ENCODE results near the gene CBFB.

Gene CBFB

DNA sequence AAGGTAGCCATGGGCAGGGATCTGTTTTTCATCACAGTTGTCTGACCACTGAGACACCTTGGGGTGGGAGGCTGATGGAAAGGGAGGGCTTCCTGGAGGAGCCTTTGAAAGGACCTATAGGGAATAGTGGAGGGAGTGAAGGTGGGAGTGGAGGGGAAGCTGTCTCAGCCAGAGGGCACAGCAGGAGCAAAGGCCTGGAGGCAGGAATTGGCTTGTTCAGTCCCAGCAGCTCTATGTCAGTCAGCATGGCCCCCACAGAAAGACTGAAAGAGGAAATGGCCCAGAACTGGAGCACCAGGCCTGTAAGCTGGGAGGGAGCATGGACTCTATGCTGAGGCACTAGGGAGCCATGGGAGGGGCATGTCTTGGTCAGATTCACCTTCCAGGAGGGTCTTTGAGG lies 12.8 kb upstream of the CBFB start:
- no peaks in the 10 kb centered on the region for H4K20me1 ChIP-seq
- 0 out of 2 replicates have a peak overlapping the region, but pooled peaks have one; percentile 30 for H3K27ac ChIP-seq
- no peak for TF ChIP-seq Cebpa-rat (IDR thresholded peaks at IDR 0.05)
- H3K27me3 ChIP-seq, result no peaks in the 10 kb centered on the region
- H3K9me3 ChIP-seq, result no peaks in the 10 kb centered on the region
- no peak overlapping the region for H3K4me3 ChIP-seq
- peaks cover 49% of the 10 kb centered on the region for H3K4me1 ChIP-seq
- H3K9ac ChIP-seq, result no peak overlapping the region
- no peak overlapping the region for H3K4me2 ChIP-seq
- no peaks in the 10 kb centered on the region for H3K36me3 ChIP-seq

- Histone ChIP-seq H3K27ac (peak overlapping the region; percentile 30; the same call in 1 of the 2 replicates), H3K9ac (no peak overlapping the region), H3K4me2 (no peak overlapping the region), H3K27me3 (no peaks in the 10 kb centered on the region), H3K4me3 (no peak overlapping the region), H3K4me1 (peaks cover 51% of the 10 kb centered on the region), H3K9me3 (no peaks in the 10 kb centered on the region), H3K36me3 (no peaks in the 10 kb centered on the region), H4K20me1 (no peaks in the 10 kb centered on the region)
- TF ChIP-seq Cebpa-rat (IDR thresholded peaks at IDR 0.05), result no peak
Measured at GRCh38 chr16:67016681-67017420, 12.1 kb upstream of the CBFB start.

DNA sequence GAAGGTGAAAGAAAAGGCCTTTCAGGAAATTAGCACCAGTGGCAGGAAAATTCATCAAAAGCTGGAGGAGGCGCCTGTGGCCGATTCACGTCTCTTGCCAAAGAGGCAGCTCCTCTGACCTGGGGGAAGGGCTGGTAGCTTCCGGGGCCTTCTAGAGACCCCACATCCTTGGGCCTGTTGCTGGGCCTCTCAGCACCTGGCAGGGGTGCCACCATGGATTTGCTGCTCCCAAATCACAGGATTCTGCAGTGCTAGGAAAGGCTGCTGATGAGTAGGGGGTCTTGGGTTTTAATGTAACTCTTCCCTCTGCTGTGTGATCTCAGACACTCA lies 11.6 kb upstream of the CBFB start:
- Histone ChIP-seq H3K9ac (no peak overlapping the region), H3K9me3 (no peaks in the 10 kb centered on the region), H3K4me1 (peaks cover 51% of the 10 kb centered on the region), H3K4me2 (no peak overlapping the region), H3K36me3 (no peaks in the 10 kb centered on the region), H3K27ac (peak overlapping the region; percentile 30; the same call in 1 of the 2 replicates), H4K20me1 (no peaks in the 10 kb centered on the region), H3K27me3 (no peaks in the 10 kb centered on the region), H3K4me3 (no peak overlapping the region)
- TF ChIP-seq Cebpa-rat (IDR thresholded peaks at IDR 0.05), result no peak

DNA sequence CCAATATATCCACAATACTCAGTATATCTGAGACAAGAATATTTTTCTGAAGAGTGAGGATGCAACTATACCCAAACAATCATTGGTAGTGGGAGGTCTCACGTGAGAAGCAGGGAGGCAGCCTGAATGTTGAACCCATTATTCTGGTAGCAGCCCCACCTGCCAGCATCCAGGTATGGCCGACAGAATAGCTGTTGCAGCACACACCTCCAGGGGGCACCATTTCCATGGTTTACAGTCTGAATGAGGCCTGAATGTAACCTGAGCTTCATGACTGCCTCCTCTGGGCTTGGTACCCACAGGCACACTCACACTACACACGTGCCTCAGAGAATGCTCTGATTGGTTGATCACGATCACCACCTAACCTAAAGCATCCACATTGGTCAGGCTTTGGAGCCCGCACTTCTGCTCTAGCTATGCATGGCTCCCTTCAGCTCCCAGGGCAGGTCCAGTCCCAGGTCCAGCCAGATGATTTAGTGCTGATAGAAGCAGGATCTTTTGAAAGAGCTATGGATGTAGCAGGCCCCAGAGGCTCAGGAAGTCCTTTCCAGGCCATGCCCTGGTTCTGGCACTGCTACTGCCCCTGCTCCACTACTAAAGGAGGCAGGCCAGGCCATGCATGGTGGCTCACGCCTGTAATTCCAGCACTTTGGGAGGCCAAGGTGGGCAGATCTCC lies 11.0 kb upstream of the CBFB start:
- Histone ChIP-seq H4K20me1 (no peaks in the 10 kb centered on the region), H3K4me2 (no peak overlapping the region), H3K4me3 (no peak overlapping the region), H3K4me1 (peaks cover 48% of the 10 kb centered on the region), H3K36me3 (no peaks in the 10 kb centered on the region), H3K9ac (no peak overlapping the region), H3K27me3 (no peaks in the 10 kb centered on the region), H3K9me3 (no peaks in the 10 kb centered on the region), H3K27ac (no peak overlapping the region)
- TF ChIP-seq Cebpa-rat (IDR thresholded peaks at IDR 0.05), result no peak

GRCh38 chr16:67019171-67019570 lies 9.8 kb upstream of the CBFB start:
- TF ChIP-seq Cebpa-rat (IDR thresholded peaks at IDR 0.05), result no peak
- no peak overlapping the region for H3K4me2 ChIP-seq
- H3K4me1 ChIP-seq, result peaks cover 42% of the 10 kb centered on the region
- no peaks in the 10 kb centered on the region for H3K27me3 ChIP-seq
- no peaks in the 10 kb centered on the region for H3K36me3 ChIP-seq
- H3K4me3 ChIP-seq, result no peak overlapping the region
- H4K20me1 ChIP-seq, result no peaks in the 10 kb centered on the region
- no peaks in the 10 kb centered on the region for H3K9me3 ChIP-seq
- H3K27ac ChIP-seq, result no peak overlapping the region
- H3K9ac ChIP-seq, result no peak overlapping the region

GRCh38 chr16:67021321-67021720 lies 7.6 kb upstream of the CBFB start:
- H3K27me3 ChIP-seq, result no peaks in the 10 kb centered on the region
- H3K4me1 ChIP-seq, result peaks cover 49% of the 10 kb centered on the region
- H3K9me3 ChIP-seq, result no peaks in the 10 kb centered on the region
- peak overlapping the region; percentile 58 for H3K4me2 ChIP-seq
- H3K4me3 ChIP-seq, result no peak overlapping the region
- no peak overlapping the region for H3K27ac ChIP-seq
- no peak overlapping the region for H3K9ac ChIP-seq
- TF ChIP-seq Cebpa-rat (IDR thresholded peaks at IDR 0.05), result no peak
- no peaks in the 10 kb centered on the region for H4K20me1 ChIP-seq
- H3K36me3 ChIP-seq, result no peaks in the 10 kb centered on the region

GRCh38 chr16:67022531-67023214 lies 6.3 kb upstream of the CBFB start:
- Histone ChIP-seq H3K27ac (no peak overlapping the region), H3K36me3 (no peaks in the 10 kb centered on the region), H3K9ac (no peak overlapping the region), H4K20me1 (no peaks in the 10 kb centered on the region), H3K4me3 (no peak overlapping the region), H3K4me2 (no peak overlapping the region), H3K27me3 (no peaks in the 10 kb centered on the region), H3K9me3 (no peaks in the 10 kb centered on the region), H3K4me1 (peaks cover 49% of the 10 kb centered on the region)
- no peak for TF ChIP-seq Cebpa-rat (IDR thresholded peaks at IDR 0.05)

- no peak for TF ChIP-seq Cebpa-rat (IDR thresholded peaks at IDR 0.05)
- H3K36me3 ChIP-seq, result no peaks in the 10 kb centered on the region
- H4K20me1 ChIP-seq, result no peaks in the 10 kb centered on the region
- 0 out of 2 replicates have a peak overlapping the region, but pooled peaks have one; percentile 80 for H3K4me2 ChIP-seq
- no peak overlapping the region for H3K4me3 ChIP-seq
- H3K4me1 ChIP-seq, result peaks cover 54% of the 10 kb centered on the region
- H3K27ac ChIP-seq, result no peak overlapping the region
- no peaks in the 10 kb centered on the region for H3K9me3 ChIP-seq
- H3K9ac ChIP-seq, result no peak overlapping the region
- no peaks in the 10 kb centered on the region for H3K27me3 ChIP-seq
Measured at GRCh38 chr16:67023689-67024088, 5.3 kb upstream of the CBFB start.

DNA sequence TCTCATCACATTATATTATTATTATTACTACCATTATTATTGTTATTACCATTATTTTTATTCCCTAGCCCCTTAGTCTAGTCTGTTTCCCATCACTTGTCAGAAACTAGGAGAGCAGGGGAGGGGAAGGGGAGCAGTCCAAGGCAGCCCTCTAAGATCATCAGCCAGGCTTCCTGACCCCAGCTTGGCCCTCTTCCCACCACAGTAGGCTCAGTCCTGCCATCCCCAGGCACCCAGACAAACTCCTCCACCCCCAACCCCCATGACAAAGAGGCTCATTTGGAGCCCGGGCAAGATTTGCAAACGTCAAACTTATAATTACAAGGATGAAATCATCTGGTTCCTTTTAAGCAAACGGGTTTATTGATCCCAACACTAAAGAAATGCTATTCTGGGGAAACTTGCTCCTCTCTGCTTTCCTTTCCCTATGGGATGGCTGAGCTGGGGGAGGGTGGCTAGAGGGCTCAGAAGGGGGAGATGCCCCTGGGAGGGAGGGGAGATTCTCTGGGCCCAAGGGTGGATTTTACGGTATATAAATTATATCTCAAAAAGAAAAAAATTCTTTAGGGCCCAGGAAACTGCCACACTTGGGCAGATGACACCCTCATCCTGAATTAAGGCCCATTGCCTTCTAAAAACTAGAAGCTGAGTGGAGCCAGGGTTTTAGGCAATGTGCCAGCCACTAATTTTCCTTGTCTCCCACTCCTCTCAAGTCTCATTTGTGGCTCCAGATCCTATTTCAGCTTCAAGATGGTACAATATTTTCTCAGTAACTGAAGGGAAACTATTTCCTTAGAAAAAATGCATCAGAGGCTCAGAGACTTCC lies 4.4 kb upstream of the CBFB start:
- Histone ChIP-seq H3K9ac (0 out of 2 replicates have a peak overlapping the region, but pooled peaks have one; percentile 14), H3K4me1 (peaks cover 54% of the 10 kb centered on the region), H3K27me3 (no peaks in the 10 kb centered on the region), H3K36me3 (no peaks in the 10 kb centered on the region), H4K20me1 (peaks cover under 1% of the 10 kb centered on the region; the same call in 1 of the 2 replicates), H3K27ac (peak overlapping the region; percentile 53), H3K9me3 (no peaks in the 10 kb centered on the region), H3K4me3 (no peak overlapping the region), H3K4me2 (peak overlapping the region; percentile 80)
- no peak for TF ChIP-seq Cebpa-rat (IDR thresholded peaks at IDR 0.05)

Measured in BLaER1 (cell line).